ENCODE measurements around the gene CACNB4. TPM values are rescaled to one million over a fixed set of nuclear protein-coding genes. Genes with fewer than 3 reads are reported as not detected.

CACNB4 gene
- polyA plus RNA-seq, 1 donor, result 6.4 TPM

DNA sequence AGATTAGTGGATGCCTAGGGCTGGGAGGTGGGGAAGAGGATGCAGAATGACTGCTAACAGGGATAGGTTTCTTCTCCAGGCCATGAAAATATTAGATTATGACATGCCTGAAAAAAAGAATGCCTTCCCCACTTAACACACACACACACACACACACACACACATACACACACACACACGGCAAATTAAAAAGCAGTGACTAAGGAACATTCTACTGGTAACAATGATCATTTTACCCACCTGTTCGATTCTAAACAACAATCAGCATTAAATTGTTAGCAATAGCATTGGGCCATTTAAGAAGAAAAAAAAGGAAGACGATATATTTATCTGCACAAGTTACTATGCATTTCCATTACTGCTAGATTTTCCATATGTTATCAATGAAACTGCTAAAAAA is 10.8 kb downstream of the CACNB4 start:
- no peak for DNase-seq

DNA sequence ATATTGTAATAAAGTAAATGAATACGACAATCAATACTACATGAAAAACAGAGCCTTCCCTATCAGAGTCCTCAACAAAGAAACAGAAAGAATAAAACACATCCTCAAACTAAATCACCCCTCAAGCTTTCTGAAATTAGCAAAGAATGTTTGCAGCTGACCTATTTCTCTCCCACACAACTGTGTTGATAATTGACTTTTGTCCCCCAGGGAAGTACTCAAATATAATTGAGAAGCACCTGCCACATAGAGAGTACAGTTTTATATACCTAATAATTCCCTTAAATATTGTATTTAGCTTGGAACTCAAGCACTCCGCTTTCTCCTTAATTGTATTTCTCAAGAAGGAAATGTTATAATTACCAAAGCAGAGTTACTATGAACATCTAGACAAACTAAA is 12.6 kb downstream of the CACNB4 start:
- DNase-seq, result no peak

- DNase-seq, result no peak
Observed at GRCh38 chr2:152084076-152084475, 14.8 kb downstream of the CACNB4 start.

DNA sequence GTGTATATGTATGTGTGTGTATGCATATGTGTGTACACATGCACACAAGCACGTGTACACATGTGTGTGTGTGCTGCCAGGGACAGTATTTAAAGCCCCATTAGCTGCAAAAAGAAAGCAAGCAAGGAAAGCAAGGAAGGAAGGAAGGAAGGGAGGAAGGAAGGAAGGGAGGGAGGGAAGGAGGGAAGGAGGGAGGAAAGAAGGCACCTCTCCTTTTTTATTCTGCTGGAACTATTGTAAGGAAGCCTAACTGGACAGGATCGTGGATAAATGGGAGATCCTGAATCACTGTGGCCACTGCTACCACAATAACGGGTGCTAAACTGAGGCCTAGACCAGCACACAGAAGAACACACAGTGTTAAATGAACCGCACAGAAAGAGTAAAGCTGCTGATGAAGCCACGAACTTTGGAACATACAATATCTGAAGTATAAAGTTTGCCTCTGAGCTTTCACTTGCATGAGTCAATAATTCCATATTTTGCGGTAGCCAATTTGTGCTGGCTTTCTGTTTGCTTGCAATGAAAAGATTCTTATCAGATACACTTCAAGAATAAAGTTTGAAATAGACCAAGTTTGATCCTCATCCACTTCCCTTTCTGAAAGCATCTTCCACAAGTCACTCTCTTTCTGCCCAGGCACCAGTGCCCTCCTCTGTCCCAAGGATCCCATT is 15.5 kb downstream of the CACNB4 start:
- DNase-seq, result peak; percentile 46

GRCh38 chr2:152078662-152079061 is 20.2 kb downstream of the CACNB4 start:
- no peak for DNase-seq

- no peak for DNase-seq
Observed at GRCh38 chr2:152078023-152078422, 20.8 kb downstream of the CACNB4 start.

DNA sequence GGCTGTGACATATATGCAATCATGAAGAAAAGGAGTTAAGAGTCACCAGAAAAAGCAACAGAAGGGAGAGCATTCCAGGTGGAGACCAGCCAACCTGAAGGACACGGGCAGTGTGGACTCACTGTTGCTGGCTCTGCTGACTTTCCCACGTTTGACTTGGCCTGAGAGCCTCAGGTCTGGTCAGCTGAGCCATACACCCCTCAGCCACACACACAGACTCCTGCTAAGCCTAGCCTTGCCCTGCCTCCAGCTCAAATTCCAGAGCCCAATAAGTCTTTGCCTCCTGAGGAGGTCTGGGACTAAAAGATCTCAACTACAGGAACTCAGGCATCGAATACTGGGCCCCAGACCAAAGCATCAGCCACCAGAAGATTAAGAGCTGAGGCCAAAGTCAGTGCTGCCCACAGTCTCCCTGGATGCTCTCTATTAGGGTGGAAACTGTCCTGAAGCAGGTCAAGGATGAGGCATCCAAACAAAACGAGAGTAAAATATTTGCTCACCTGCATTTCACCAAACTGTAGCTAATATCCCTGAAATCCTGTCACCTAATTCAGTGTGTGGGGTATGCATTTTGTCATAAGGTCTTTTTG is 23.3 kb downstream of the CACNB4 start:
- DNase-seq, result no peak

- no peak for DNase-seq
Observed at GRCh38 chr2:152072011-152072410, 26.8 kb downstream of the CACNB4 start.

GRCh38 chr2:152071518-152071917 is 27.3 kb downstream of the CACNB4 start:
- no peak for DNase-seq

GRCh38 chr2:152071092-152071491 is 27.8 kb downstream of the CACNB4 start:
- no peak for DNase-seq

DNA sequence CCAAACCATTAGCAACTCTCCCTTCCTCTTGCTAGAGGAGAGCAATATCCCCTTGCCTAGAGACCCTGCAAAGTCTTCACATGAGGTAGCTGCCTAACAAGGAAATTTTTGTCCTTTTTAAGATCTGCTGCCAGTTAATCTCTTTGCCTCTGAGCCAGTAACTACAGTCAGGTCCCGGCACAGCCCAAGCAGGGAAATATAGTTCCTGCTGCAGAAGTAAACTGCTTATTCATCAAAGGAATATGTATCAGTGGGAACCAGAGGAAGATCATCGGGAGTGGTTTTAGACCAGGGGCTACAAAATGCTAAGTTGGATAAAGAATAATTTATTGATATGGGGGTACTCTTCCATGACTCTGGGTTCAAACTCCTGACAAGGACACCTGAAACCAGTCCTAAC is 30.6 kb downstream of the CACNB4 start:
- no peak for DNase-seq

DNA sequence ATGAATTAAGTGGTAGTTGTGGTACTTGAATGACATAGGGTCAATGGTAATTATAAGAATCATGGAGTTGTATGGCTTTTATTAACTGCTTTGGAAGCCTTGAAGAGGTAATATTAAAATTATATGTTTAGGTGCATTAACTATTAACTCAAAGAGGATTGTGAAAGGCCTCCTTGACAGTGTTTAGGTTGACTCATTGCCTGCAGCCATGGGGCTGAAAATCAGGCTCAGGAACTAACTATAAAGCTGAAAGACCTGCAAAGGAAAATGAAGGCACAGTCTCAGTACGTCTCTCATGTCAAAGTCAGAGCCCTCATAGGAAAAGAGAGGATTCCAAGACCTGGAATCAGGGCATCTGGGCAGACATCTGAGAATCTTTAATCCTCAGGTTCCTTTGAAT is 31.0 kb downstream of the CACNB4 start:
- DNase-seq, result no peak

- DNase-seq, result no peak
Observed at GRCh38 chr2:152065945-152066344, 32.9 kb downstream of the CACNB4 start.

GRCh38 chr2:152064001-152064400 is 34.8 kb downstream of the CACNB4 start:
- no peak for DNase-seq

GRCh38 chr2:152063325-152063924 is 35.4 kb downstream of the CACNB4 start:
- no peak for DNase-seq

- DNase-seq, result peak; percentile 60
Observed at GRCh38 chr2:152062125-152063091, 36.4 kb downstream of the CACNB4 start.

- DNase-seq, result no peak
Observed at GRCh38 chr2:152061383-152061782, 37.5 kb downstream of the CACNB4 start.

DNA sequence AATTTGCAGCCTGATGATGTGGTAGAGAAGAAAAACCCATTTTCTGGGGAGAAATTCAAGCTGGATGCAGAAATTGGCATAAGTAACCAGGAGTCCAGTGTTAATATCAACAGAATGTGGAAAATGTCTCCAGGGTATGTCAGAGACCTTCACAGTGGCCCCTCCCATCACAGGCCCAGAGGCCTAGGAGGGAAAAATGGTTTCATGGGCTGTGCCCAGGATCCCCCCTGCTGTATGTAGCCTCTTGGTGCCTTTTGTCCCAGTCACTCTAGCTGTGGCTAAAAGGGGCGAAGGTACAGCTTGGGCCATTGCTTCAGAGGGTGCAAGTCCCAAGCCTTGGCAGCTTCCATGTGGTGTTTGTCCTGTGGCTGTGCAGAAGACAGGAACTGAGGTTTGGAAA is 40.2 kb downstream of the CACNB4 start:
- no peak for DNase-seq

DNA sequence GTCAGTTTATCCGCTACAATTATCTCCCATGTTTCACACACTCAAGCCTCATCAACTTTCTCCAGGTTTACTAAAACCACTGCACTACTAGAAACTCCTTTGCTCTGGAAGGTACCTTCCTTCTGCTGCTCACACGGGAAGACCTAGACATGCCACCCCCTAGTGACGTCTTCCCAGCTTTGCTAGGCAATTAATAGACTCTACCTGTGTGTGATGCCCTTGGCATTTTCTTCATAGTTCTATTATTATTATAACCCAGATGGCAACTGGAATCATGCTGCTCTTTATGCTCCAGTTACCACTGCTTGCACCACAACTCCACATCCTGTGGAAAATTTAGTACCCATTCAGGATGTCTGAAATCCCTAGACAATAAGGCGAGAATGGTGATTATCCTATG is 42.4 kb downstream of the CACNB4 start:
- no peak for DNase-seq

DNA sequence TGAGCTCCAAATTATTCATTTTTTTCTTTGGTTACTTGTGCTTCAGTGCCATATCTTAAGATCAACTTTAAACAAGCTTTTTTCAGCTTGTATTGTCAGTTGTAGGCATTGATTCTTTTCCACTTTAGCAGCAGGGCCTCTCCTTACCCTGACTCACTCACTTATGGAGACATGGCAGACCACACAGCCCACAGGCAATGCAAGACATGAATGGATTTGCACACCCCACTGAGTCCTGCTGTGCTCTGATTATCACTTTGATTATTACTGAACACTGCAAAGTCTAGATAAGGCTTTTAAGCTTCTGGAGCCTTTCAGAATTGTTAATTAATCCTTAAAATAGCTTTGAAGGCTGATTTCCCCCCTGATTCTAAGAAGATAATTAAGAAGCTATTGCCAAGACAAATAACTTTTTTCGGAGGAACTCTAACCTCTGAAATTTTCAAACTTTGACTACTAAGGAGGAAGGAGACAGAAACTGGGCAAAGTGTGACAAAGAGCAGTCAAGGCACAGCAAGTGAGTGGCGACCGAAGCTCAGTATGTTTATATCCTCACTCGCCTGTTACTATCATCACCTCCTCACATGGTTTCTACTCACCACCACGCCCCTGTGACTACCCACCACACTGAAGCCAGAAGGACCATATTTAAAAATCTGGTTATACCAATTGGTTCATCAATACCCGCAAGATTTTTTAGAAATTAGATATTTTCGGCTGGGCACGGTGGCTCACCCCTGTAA is 43.3 kb downstream of the CACNB4 start:
- DNase-seq, result no peak

- no peak for DNase-seq
Observed at GRCh38 chr2:152054593-152054992, 44.3 kb downstream of the CACNB4 start.

GRCh38 chr2:152051436-152051835 is 47.4 kb downstream of the CACNB4 start:
- no peak for DNase-seq

Measured in hindlimb muscle (tissue), 1 donor.